PC-9 (cell line): ENCODE results near the gene CTNNA1.

Experiments used
- CTCF ChIP-seq: fragments of 200-600 bp; sonication (generic); conservative IDR thresholded peaks from 2 replicates; pipeline ENCODE4 v1.6.1; 2017; ENCODE audit warnings: mixed run types, antibody characterized with exemption, mild to moderate bottlenecking, moderate library complexity
- EZH2 ChIP-seq: fragments of 200-600 bp; sonication (generic); IDR thresholded peaks from 2 replicates; pipeline ENCODE4 v1.8.0; 2017; ENCODE audit warnings: antibody characterized with exemption, low read depth

GRCh38 chr5:138706655-138707480 is 46.4 kb upstream of the CTNNA1 start:
- TF ChIP-seq CTCF (no peak), EZH2 (no peak)
